Esophagus mucosa (tissue), 1 donor: Measurements from ENCODE around the gene LARGE1. TPM values are rescaled to one million over a fixed set of nuclear protein-coding genes. Genes with fewer than 3 reads are reported as not detected.

ENCODE experiments used
- ATAC-seq: fragments of 200-7000 bp; cut with Tn5 transposase; one replicate; pipeline ENCODE4 v1.9.1; 2020
- total RNA-seq: library from RNA; stranded (reverse); gene quantifications from one replicate; pipeline ENCODE4 v1.2.4, GENCODE V29; 2023
- donor health status: DM: yes; HTN: yes; CAD: no.

Gene LARGE1
- total RNA-seq, 1 donor from 2014 or later, result 6.2 TPM

DNA sequence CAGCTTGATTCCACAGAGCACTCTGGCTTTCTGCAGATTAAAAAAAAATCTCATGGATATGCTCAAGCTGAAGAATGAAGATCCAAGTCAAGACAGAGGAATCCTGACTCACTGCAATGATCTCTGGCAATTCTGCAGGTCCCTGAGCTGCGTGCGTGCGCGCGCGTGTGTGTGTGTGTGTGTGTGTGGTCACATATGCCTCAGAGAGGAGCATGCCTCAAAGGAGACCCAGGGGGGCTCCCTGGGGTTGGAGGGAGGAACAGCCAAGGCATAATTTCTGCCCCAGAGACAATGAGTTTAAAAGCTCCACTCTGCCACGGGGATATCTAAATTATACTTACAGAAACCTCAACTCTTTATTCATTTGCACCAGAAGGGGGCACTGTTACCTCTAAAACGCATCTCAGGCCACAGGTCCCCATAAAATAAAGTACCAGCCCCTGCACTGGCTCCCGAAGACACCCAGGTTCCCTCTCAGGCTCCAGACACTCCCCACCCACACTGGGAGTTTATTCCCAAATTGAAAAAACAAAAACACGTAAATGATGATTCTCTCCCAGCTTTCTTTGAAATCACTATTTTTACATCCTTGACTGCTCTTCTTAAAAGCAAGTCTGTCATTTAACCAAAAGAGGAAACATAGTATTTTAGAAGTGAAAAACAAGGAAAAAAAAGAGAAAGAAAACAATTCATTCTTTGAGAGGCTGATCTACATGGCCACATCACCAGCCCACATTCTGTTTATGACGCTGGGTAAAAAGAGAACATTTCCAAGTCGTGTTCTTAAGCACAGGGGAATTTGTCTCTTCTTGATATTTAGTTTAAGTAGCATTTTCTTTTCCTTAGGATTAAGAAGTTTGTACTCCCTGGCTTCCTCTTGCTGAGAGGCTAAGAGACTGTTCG, 401.0 kb downstream of the LARGE1 start:
- ATAC-seq, result peak; percentile 37

GRCh38 chr22:33518405-33518804, 401.9 kb downstream of the LARGE1 start:
- ATAC-seq, result no peak

DNA sequence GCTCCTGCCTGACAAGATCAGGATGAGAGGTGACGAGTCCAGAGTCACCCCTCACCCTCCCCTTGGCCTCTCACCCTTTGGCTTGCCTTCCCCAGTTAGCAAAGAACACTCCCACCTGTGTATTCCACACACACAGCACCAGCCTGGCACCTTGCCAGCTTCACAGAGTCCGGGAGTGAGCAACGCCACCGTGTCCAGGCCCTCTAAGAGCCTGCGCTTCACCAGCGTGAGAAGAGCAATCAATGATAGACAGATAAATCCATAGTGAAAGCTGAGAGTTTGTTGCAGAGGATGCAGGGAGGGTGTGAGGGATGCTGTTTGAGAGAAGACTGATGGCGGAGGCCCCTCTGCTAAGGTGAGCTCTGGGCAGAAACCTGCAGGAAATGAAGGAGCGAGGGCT, 404.5 kb downstream of the LARGE1 start:
- no peak for ATAC-seq

- ATAC-seq, result no peak
Measured at GRCh38 chr22:33513388-33514338, 406.6 kb downstream of the LARGE1 start.

DNA sequence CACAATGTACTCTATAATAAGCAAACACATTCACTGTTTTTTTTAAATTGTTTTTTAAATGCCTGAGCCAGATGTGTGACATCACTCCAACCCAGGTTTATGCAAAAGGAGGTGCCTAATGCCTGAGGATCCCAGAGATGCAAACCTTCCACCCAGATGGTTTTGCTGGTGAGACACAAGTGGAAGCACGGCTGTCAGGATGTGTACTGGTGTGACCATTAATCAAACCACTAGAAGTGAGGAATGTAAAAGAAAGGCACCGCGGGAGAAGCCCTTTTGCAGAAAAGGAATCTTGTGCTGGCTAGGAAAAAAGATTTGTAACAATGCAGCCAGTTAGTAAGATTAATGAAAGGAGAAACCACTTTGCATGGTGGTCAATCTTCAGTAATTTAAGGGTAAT, 407.4 kb downstream of the LARGE1 start:
- ATAC-seq, result no peak

GRCh38 chr22:33510429-33510904, 409.8 kb downstream of the LARGE1 start:
- ATAC-seq, result no peak

DNA sequence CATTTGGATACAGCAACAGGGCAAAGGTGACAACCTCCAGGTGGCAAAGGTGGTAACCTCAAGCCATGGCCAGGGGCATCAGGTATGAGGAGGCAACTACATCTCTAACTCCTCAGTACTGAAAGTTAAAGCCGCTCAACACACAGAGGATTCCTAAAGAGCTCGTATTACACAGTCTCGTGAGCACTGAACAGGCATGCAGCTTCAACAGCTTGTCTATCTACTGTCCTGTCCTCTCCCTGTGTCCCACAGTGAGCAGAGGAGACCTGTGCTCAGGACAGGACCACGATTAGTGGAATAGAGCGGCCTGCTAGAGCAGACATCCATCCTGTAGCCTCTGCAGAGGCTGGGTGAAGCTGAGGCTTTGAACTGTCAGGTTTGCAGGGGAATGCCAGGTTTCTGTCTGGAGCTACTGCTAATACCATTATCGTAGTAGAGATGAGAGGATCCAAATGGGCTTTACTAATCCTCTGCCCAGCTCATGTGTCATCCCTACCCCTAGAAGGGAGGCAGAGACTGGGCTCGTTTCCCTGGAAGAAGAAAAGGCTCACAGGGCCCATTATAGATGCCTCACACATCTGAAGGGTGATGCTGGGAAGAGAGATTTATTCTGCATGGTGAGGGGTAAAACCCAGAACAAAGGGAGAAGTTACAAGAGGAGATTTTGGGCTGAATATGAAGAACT, 415.2 kb downstream of the LARGE1 start:
- no peak for ATAC-seq

- ATAC-seq, result no peak
Measured at GRCh38 chr22:33496112-33496511, 424.2 kb downstream of the LARGE1 start.

- ATAC-seq, result no peak
Measured at GRCh38 chr22:33493476-33494205, 426.6 kb downstream of the LARGE1 start.

- ATAC-seq, result no peak
Measured at GRCh38 chr22:33492210-33492651, 428.0 kb downstream of the LARGE1 start.

- no peak for ATAC-seq
Measured at GRCh38 chr22:33487041-33487716, 433.1 kb downstream of the LARGE1 start.

GRCh38 chr22:33481550-33481949, 438.7 kb downstream of the LARGE1 start:
- no peak for ATAC-seq

- ATAC-seq, result no peak
Measured at GRCh38 chr22:33477120-33478111, 442.9 kb downstream of the LARGE1 start.

DNA sequence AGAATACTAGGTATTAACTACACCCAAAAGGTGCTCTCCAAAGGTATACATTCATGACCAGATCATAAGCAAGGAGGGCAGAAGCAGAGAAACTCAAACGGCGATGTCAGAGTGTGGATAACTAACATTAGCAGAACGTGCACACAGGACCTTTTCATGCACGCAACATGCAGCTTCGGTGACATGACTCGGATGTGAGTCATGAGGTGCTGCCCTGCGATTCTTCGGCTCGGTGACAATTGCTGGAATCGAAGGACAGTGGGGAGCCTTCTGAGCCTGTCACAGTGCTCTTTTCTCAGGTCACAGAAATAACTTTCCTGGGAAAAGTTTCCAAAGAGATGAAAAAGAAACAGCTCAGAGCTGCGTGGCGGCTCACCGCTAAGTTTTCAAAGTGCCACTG, 443.6 kb downstream of the LARGE1 start:
- no peak for ATAC-seq

DNA sequence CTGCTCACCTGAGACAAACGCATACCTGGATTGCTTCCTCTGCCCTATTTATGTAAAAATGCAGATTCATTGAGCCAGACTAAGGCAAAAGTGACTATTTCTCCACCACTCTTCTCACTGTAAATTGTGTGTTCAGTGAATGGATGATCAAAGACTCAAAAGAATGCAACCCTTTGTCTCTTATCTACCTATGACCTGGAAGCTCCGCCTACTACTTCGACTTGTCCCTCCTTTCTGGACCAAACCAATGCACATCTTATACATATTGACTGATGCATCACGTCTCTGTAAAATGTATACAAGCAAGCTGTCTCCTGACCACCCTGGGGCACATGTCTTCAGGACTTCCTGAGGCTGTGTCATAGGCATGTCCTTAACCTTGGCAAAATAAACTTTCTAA, 444.1 kb downstream of the LARGE1 start:
- no peak for ATAC-seq

DNA sequence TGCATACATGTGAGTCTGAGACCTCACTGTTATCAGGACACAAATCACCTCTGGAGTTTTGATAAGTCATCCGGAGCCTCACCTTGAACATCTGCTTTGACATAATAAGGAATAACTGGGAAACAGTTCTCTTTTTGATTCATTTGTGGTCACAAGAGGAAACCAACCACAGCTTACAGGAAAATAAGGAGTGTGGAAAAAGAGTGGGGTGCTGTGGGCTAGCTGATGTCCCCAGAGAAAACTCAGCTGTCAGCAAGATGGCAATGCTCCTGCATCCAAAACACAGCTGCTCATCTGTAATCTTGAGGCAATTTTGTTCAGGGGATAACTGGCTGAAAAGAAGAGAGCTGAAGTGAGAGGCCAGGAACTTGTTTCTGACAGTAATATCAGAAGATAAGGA, 445.7 kb downstream of the LARGE1 start:
- no peak for ATAC-seq

DNA sequence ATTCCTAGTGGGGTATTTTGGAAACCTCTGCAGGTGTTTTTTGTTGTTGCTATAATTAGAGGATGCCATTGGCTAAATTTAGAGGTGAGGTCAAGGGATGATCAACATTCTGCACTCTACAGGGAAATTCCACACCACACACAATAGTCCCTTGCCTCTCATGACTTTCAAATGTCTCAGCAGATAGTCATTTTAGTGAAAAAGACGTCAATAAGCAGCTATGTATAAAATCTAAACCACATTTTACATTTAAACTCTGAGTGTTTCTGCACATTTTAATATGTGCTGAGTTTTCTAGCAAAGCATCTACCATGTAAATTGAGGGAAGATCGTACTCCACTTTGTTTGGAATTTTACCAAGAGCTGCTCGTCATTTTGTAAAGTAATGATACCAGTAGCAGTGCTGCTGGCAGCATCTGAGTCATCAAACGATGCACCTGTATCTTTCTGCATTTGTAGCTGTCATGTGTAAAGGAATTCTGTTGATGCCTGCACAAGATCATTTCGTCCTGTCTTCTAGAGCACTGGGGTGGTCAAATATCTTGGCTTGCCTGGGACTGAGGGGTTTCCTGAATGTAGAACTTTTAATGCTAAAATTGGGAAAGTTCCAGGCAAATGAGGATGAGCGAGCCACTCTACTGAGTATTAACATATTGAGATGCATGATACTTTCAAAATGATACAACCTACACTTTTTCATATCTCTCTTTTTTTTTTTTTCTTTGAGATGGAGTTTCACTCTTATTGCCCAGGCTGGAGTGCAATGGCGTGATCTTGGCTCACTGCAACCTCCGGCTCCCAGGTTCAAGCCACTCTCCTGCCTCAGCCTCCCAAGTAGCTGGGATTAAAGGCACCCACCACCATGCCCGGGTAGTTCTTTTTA, 447.6 kb downstream of the LARGE1 start:
- ATAC-seq, result no peak

- ATAC-seq, result no peak
Measured at GRCh38 chr22:33470456-33470855, 449.8 kb downstream of the LARGE1 start.

DNA sequence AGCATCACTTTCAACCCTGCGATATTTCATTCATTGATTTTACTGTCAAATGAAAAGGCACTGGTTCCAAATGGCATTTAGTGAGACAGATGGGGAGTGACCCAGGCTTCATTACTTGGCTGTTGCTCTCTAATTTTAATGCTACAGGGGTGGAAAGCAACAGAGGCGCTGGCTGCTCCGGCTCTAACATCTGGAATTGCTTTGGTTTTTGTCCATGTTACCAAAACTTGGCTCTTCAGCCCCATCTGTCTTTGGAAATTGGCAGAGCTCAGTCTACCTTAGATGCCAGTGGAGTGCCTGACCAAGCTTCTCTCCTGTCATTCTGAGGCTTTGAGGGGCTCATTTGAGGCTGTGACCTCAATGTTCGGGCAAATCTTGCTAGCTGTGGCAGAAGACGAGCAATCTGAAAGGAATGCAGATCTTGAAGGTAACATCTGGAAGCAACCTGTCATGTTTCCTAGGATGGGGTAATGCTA, 452.6 kb downstream of the LARGE1 start:
- no peak for ATAC-seq
